Mammary epithelial cell (primary cell): Measurements from ENCODE around the gene HAPLN3.

ENCODE experiments used
- EZH2 ChIP-seq: IDR thresholded peaks from 2 replicates; pipeline ENCODE4 v1.6.1; 2012; ENCODE audit warnings: low read length, inconsistent platforms, borderline replicate concordance
- TF ChIP-seq, protein P1 (sequence below), 2 donors: IDR thresholded peaks in 1 of 2; conservative IDR thresholded peaks in 1 of 2; 2 replicates each; pipeline ENCODE4 v1.5.1; 2011 to 2012; ENCODE audit warnings: inconsistent platforms in 2 of 2, low read length in 2 of 2, mild to moderate bottlenecking in 2 of 2, control low read depth in 1 of 2, low read depth in 1 of 2; ENCODE audit not compliant: insufficient read depth in 1 of 2; ENCODE audit errors: extremely low read depth in 1 of 2

DNA sequence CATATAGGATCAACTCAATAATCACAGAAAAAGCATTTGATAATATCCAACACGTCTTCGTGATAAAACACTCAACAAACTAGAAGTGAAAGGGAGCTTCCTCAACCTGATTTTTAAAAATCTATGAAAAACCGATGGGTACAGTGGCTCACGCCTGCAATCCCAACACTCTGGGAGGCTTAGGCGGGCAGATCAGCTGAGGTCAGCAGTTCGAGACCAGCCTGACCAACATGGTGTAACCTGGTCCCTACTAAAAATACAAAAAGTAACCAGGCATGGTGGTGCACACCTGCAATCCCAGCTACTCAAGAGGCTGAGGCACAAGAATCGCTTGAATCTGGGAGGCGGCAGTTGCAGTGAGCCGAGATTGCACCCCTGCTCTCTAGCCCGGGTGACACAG is 20.0 kb upstream of the HAPLN3 start:
- TF ChIP-seq, protein P1, sequence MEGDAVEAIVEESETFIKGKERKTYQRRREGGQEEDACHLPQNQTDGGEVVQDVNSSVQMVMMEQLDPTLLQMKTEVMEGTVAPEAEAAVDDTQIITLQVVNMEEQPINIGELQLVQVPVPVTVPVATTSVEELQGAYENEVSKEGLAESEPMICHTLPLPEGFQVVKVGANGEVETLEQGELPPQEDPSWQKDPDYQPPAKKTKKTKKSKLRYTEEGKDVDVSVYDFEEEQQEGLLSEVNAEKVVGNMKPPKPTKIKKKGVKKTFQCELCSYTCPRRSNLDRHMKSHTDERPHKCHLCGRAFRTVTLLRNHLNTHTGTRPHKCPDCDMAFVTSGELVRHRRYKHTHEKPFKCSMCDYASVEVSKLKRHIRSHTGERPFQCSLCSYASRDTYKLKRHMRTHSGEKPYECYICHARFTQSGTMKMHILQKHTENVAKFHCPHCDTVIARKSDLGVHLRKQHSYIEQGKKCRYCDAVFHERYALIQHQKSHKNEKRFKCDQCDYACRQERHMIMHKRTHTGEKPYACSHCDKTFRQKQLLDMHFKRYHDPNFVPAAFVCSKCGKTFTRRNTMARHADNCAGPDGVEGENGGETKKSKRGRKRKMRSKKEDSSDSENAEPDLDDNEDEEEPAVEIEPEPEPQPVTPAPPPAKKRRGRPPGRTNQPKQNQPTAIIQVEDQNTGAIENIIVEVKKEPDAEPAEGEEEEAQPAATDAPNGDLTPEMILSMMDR (conservative IDR thresholded peaks at IDR 0.05 in 1 of 2, IDR thresholded peaks at IDR 0.05 in 1 of 2; ENCODE audit: extremely low read depth in 1 of 2, insufficient read depth in 1 of 2, low read depth in 1 of 2, low read length in 2 of 2), result no peak
- no peak for TF ChIP-seq EZH2
